ENCODE data around the gene CCDC71. TPM values are rescaled to one million over a fixed set of nuclear protein-coding genes. Genes with fewer than 3 reads are reported as not detected.

The CCDC71 gene
- total RNA-seq, 6 donors from 2014 or later = 20.7 to 31.6 (median 26.0) TPM

DNA sequence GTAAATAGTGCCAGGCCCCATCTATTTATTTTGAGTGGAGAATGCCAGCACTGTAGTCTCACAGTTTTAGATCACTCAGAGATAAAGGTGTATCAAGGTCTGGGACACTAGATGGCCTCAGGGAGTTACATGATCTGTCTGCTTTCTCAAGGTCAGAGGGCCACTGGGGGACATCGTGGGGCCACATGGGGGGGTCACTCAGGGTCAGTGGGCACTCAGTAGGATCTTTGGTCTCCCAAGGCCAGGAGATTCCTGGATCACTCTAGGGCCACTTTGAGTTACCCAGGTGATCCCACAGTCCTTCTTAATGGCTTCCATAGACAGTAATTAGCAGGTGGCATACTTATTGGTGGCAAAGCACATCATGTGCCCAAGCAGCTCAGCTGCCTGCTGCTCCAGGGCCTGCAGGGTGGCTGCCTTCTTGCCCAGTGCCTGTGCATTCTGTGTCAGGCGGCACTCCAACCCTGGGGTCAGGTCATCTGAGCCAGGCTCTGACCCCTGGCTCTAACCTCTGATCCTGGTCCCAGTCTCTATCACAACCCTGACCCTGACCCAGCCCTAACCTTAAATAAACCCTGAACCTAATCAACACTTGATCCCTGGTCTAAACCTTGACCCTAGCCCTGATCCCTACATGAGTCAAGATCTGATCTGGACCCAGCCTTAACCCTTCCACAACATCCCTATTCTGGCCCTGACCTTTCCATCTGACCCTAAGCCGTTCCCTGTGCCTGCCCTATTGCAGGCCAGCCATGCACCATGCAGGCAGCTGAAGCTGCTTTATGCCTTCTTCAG lies 31.5 kb downstream of the CCDC71 start:
- 50 to 67% methylated on average over 2 to 3 of the region's 3 CpGs for WGBS, 2 donors
- peak overlapping the region in 2 of 4 donors; percentile 90 to 91 for H3K27ac ChIP-seq
- TF ChIP-seq POLR2A (IDR thresholded peaks at IDR 0.05) = no peak
- no peak for TF ChIP-seq POLR2AphosphoS5 (IDR thresholded peaks at IDR 0.05)
- TF ChIP-seq, protein P1, sequence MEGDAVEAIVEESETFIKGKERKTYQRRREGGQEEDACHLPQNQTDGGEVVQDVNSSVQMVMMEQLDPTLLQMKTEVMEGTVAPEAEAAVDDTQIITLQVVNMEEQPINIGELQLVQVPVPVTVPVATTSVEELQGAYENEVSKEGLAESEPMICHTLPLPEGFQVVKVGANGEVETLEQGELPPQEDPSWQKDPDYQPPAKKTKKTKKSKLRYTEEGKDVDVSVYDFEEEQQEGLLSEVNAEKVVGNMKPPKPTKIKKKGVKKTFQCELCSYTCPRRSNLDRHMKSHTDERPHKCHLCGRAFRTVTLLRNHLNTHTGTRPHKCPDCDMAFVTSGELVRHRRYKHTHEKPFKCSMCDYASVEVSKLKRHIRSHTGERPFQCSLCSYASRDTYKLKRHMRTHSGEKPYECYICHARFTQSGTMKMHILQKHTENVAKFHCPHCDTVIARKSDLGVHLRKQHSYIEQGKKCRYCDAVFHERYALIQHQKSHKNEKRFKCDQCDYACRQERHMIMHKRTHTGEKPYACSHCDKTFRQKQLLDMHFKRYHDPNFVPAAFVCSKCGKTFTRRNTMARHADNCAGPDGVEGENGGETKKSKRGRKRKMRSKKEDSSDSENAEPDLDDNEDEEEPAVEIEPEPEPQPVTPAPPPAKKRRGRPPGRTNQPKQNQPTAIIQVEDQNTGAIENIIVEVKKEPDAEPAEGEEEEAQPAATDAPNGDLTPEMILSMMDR (IDR thresholded peaks at IDR 0.05) = no peak
- no peak for TF ChIP-seq EP300 (IDR thresholded peaks at IDR 0.05)
- peaks cover 13 to 39% (median 19%) of the 10 kb centered on the region in 4 donors for H3K4me1 ChIP-seq
- H3K27me3 ChIP-seq = no peaks in the 10 kb centered on the region
- no peak for DNase-seq
- peaks cover 0 to 14% (median 8%) of the 10 kb centered on the region in 4 donors for H3K36me3 ChIP-seq
- H3K4me3 ChIP-seq = no peak overlapping the region
- no peaks in the 10 kb centered on the region for H3K9me3 ChIP-seq
- no peak for ATAC-seq (ENCODE audit: low FRiP score in 2 of 2)

DNA sequence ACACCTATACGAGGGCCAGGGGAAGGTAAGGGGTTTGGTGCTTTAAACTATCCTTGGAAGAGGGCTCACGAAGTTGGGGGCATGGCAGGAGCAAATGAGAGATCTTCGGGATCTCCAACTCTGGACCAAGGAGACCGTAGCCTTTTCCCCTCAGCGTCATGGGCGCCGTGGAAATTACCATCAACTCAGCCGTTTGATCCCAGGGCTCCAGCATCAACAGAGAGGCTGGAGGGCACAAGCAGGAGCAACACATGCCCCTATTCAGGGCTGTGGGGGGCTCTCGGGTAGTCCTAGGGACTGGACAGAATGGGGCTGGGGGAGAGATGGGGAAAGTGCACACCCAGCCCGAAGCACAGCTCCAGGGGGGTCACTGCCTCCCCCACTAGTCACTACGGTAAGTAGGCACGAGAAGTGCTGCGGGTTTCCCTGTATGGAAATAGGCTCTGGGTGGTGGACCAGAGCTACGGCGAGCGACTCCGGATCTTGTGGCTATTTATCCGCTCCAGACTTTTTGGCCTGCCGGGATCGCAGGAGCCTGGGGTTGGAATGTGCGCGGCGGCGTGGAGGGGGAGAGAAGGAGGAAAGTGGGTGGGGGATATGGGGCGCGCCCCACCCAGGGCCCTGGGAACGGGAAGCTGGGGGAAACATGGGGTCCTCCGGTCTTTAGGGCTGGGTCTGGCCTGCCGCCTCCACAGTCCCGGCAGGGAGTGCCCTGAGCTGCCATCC lies 32.7 kb downstream of the CCDC71 start:
- peak; percentile 86 to 89 for DNase-seq
- H3K9me3 ChIP-seq = no peaks in the 10 kb centered on the region
- TF ChIP-seq POLR2AphosphoS5 (IDR thresholded peaks at IDR 0.05) (peak in 1 of 2 donors; percentile 63), POLR2A (IDR thresholded peaks at IDR 0.05) (no peak)
- TF ChIP-seq, protein P1 (IDR thresholded peaks at IDR 0.05) = peak in 1 of 6 experiments; percentile 11

DNA sequence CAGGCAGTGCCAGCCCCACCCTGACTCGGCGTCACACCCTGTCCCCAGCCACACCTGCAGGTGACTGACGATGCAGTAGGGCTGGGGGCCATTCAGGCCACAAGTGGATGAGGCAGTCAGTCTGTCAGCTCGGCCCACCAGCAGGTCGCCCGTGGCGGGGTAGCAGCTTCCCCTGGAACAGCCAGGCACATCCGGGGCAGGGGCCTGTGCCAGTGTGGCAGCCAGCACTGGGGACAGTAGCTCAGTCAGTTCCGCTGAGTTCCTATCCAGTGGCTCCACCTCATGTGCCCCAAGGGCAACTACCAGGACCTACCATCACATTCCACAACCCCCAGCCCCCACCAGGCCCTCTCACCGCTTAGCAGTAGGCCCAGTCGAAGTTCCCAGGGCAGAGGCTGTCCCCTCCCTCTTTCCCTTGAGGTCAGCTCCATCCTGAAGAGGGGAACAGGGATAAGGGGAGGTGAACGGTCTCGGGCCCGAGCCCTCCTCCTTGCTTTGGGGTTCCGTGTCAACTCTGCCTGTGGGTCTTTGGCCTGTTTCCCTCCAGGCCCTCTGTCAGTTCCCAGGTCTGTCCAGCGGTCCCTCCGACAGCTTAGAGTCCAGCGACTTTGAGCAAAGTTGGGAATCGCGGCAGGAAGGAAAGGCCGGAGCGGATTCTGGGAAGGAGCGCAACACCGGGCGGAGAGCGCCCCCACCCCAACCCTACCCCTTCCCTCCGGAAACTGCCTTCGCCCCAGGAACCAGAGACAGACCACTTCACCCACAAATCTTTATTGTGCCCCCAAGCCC lies 33.5 kb downstream of the CCDC71 start, which contains the start of gene LAMB2:
Gene LAMB2, minus strand, starts transcription at position 614 of the 789 bp plus-strand sequence. Its CDS starts 183 bp downstream, at position 431.
- H3K27me3 ChIP-seq = no peaks in the 10 kb centered on the region
- no peaks in the 10 kb centered on the region for H3K9me3 ChIP-seq
- H3K27ac ChIP-seq = peak within 1 kb of the TSS; percentile 73 to 91 (median 88)
- peak; percentile 89 to 91 for ATAC-seq (ENCODE audit: low FRiP score in 2 of 2)
- H3K4me1 ChIP-seq = peaks cover 13 to 39% (median 20%) of the 10 kb centered on the region in 4 donors
- peak in 1 of 4 donors; percentile 52 for TF ChIP-seq POLR2A (IDR thresholded peaks at IDR 0.05)
- TF ChIP-seq POLR2AphosphoS5 (IDR thresholded peaks at IDR 0.05) = peak in 1 of 2 donors; percentile 80
- TF ChIP-seq, protein P1 (IDR thresholded peaks at IDR 0.05) = peak in 1 of 6 experiments; percentile 17
- TF ChIP-seq EP300 (IDR thresholded peaks at IDR 0.05) = peak in 1 of 4 donors; percentile 5
- peaks cover 0 to 32% (median 21%) of the 10 kb centered on the region in 4 donors for H3K36me3 ChIP-seq
- peak within 1 kb of the TSS; percentile 42 to 58 (median 57) for H3K4me3 ChIP-seq
- WGBS, 2 donors = 14 to 32% methylated on average over 14 to 26 of the region's 28 CpGs
- DNase-seq = peak; percentile 73 to 85

More for the DNA sequence above, 32.7 kb downstream of the CCDC71 start:
- H3K4me3 ChIP-seq = peak overlapping the region; percentile 42 to 58 (median 57)
- peak; percentile 92 to 94 for ATAC-seq (ENCODE audit: low FRiP score in 2 of 2)
- peaks cover 13 to 39% (median 20%) of the 10 kb centered on the region in 4 donors for H3K4me1 ChIP-seq
- no peaks in the 10 kb centered on the region for H3K27me3 ChIP-seq
- peaks cover 0 to 27% (median 18%) of the 10 kb centered on the region in 4 donors for H3K36me3 ChIP-seq
- H3K27ac ChIP-seq = peak overlapping the region; percentile 73 to 91 (median 88)
- WGBS, 2 donors = 3 to 10% methylated on average over 27 to 30 of the region's 30 CpGs

DNA sequence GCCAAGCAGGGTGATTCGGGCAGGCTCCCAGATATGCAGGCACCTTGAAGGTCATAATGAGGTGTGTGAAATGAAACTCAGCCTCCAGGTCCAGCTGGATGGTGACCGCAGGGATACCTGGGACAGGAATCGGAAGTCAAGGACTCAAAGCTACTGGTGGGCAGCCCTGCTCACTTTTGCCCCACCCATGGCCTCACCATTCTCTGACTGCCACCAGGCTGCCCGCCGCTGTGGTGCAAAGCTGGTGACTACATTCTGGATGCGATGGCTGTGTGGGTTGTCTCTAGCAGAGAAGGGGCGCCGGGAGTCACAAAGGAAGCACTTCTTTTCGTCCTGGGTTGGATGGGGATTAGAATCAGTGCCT lies 34.1 kb downstream of the CCDC71 start:
- TF ChIP-seq POLR2A (IDR thresholded peaks at IDR 0.05) (no peak), POLR2AphosphoS5 (IDR thresholded peaks at IDR 0.05) (no peak), EP300 (IDR thresholded peaks at IDR 0.05) (no peak)
- TF ChIP-seq, protein P1 (IDR thresholded peaks at IDR 0.05) = no peak
- ATAC-seq (ENCODE audit: low FRiP score in 2 of 2) (no peak), DNase-seq (no peak)
- H3K27ac ChIP-seq = peak overlapping the region; percentile 73 to 91 (median 88)
- peaks cover 13 to 39% (median 20%) of the 10 kb centered on the region in 4 donors for H3K4me1 ChIP-seq
- WGBS, 2 donors = 42 to 68% methylated on average over 3 to 9 of the region's 9 CpGs
- H3K4me3 ChIP-seq = peak overlapping the region; percentile 42 to 58 (median 57)
- H3K27me3 ChIP-seq = no peaks in the 10 kb centered on the region
- peaks cover 0 to 38% (median 24%) of the 10 kb centered on the region in 4 donors for H3K36me3 ChIP-seq
- H3K9me3 ChIP-seq = no peaks in the 10 kb centered on the region
